SK-N-SH (cell line): ENCODE results near the gene NUP50. TPM values are rescaled to one million over a fixed set of nuclear protein-coding genes. Genes with fewer than 3 reads are reported as not detected.

Experiments
- CTCF ChIA-PET: fragments of 300-600, 350-600 bp; formaldehyde crosslinking; extraction: SDS; loops from one replicate; lab custom pipeline; 2021; lab: Yijun Ruan, JAX
- POLR2A ChIA-PET: fragments of 350-600 bp; sonication (Branson Sonifier 250); formaldehyde crosslinking; extraction: SDS; loops from one replicate; lab custom pipeline; 2020; ENCODE audit warnings: antibody characterized with exemption, inconsistent platforms; lab: Yijun Ruan, JAX
- DNase-seq: peaks from one replicate; pipeline ENCODE4 v3.0.0; 2012
- H2AFZ ChIP-seq: fragments of 200-600 bp; sonication (generic); 2 replicates; pipeline ENCODE4 v1.8.1; 2016; ENCODE audit warnings: antibody characterized with exemption, mild to moderate bottlenecking, low read depth
- H3F3A ChIP-seq: fragments of 200-600 bp; sonication (generic); replicated peaks from 2 replicates; pipeline ENCODE3; 2016; ENCODE audit warnings: antibody characterized with exemption, mild to moderate bottlenecking; ENCODE audit not compliant: insufficient read depth
- H3K27ac ChIP-seq, 2 experiments: fragments of 200-500 bp in 1 of 2; fragments of 200-600 bp in 1 of 2; sonication (Bioruptor generic) in 1 of 2; sonication (generic), shearing (Covaris generic) in 1 of 2; 2 replicates each; pipeline versions ENCODE4 v1.5.1 to v1.6.1; 2014 to 2016; ENCODE audit warnings: low read depth in 2 of 2, inconsistent platforms in 1 of 2, low read length in 1 of 2, mild to moderate bottlenecking in 1 of 2, mixed read lengths in 1 of 2
- H3K27me3 ChIP-seq: fragments of 200-600 bp; sonication (generic), shearing (Covaris generic); 2 replicates; pipeline ENCODE4 v1.6.1; 2016; ENCODE audit warnings: mixed run types; ENCODE audit not compliant: insufficient read depth
- H3K36me3 ChIP-seq, 2 experiments: fragments of 200-500 bp in 1 of 2; fragments of 200-600 bp in 1 of 2; sonication (Bioruptor generic) in 1 of 2; sonication (generic) in 1 of 2; replicated peaks in 1 of 2; 2 replicates each; pipeline versions ENCODE3 to v1.5.1; 2014 to 2016; ENCODE audit warnings: low read length in 1 of 2, mild to moderate bottlenecking in 1 of 2; ENCODE audit not compliant: insufficient read depth in 2 of 2, control insufficient read depth in 1 of 2
- H3K4me1 ChIP-seq, 2 experiments: fragments of 200-500 bp in 1 of 2; fragments of 200-600 bp in 1 of 2; sonication (Bioruptor generic) in 1 of 2; sonication (generic), shearing (Covaris generic) in 1 of 2; 2 replicates each; pipeline versions ENCODE4 v1.5.1 to v1.6.1; 2014 to 2016; ENCODE audit warnings: low read depth in 1 of 2, low read length in 1 of 2, mixed run types in 1 of 2; ENCODE audit not compliant: insufficient read depth in 2 of 2, control insufficient read depth in 1 of 2
- H3K4me2 ChIP-seq: fragments of 200-600 bp; sonication (generic), shearing (Covaris generic); 2 replicates; pipeline ENCODE4 v1.6.1; 2017; ENCODE audit warnings: mixed run types
- H3K4me3 ChIP-seq, 2 experiments: fragments of 200-500 bp in 1 of 2; fragments of 200-600 bp in 1 of 2; sonication (Bioruptor generic) in 1 of 2; sonication (generic), shearing (Covaris generic) in 1 of 2; 2 replicates each; pipeline versions ENCODE4 v1.5.1 to v1.8.1; 2014 to 2016; ENCODE audit warnings: low read depth in 2 of 2, inconsistent platforms in 1 of 2, low read length in 1 of 2, mild to moderate bottlenecking in 1 of 2, mixed read lengths in 1 of 2, moderate library complexity in 1 of 2
- H3K79me2 ChIP-seq: fragments of 200-600 bp; sonication (generic); 2 replicates; pipeline ENCODE4 v1.8.1; 2017; ENCODE audit warnings: mild to moderate bottlenecking; ENCODE audit not compliant: insufficient read depth
- H3K9ac ChIP-seq: fragments of 200-600 bp; sonication (generic); 2 replicates; pipeline ENCODE4 v1.6.1; 2017; ENCODE audit warnings: mixed run types
- H3K9me2 ChIP-seq: fragments of 200-600 bp; sonication (generic); 2 replicates; pipeline ENCODE4 v1.6.1; 2017; ENCODE audit warnings: mixed run types
- H3K9me3 ChIP-seq: fragments of 200-600 bp; sonication (generic); 2 replicates; pipeline ENCODE4 v1.6.1; 2017; ENCODE audit warnings: mixed run types, mild to moderate bottlenecking, moderate library complexity
- H4K20me1 ChIP-seq: fragments of 200-600 bp; sonication (generic); 2 replicates; pipeline ENCODE4 v1.6.1; 2017; ENCODE audit warnings: mild to moderate bottlenecking, mixed run types; ENCODE audit not compliant: insufficient read depth
- CHD2 ChIP-seq: fragments of 150-350 bp; IDR thresholded peaks from 2 replicates; pipeline ENCODE4 v1.6.1; 2018; ENCODE audit warnings: low read length; ENCODE audit not compliant: partially characterized antibody
- EZH2phosphoT487 ChIP-seq: fragments of 200-600 bp; sonication (generic); IDR thresholded peaks from 2 replicates; pipeline ENCODE4 v1.6.1; 2017; ENCODE audit warnings: low read depth, mixed run types, mild to moderate bottlenecking, antibody characterized with exemption, moderate library complexity, borderline replicate concordance
- FOSL2 ChIP-seq: IDR thresholded peaks from 2 replicates; pipeline ENCODE4 v1.4.0; 2012; ENCODE audit warnings: low read depth, mild to moderate bottlenecking, moderate library complexity, borderline replicate concordance
- FOXJ3 ChIP-seq: sonication (generic); formaldehyde crosslinking; IDR thresholded peaks from 2 replicates; pipeline ENCODE4 v1.5.1; 2020; ENCODE audit warnings: mild to moderate bottlenecking, missing genetic modification reagents
- FOXM1 ChIP-seq: IDR thresholded peaks from 2 replicates; pipeline ENCODE4 v1.4.0; 2012; ENCODE audit warnings: low read depth, mild to moderate bottlenecking
- GABPA ChIP-seq: IDR thresholded peaks from 2 replicates; pipeline ENCODE4 v1.4.0; 2012; ENCODE audit warnings: low read depth, mild to moderate bottlenecking
- JUND ChIP-seq: IDR thresholded peaks from 2 replicates; pipeline ENCODE4 v1.4.0; 2012
- MEF2A ChIP-seq: IDR thresholded peaks from 2 replicates; pipeline ENCODE4 v1.4.0; 2012; ENCODE audit warnings: low read depth, borderline replicate concordance
- MXI1 ChIP-seq: IDR thresholded peaks from 2 replicates; pipeline ENCODE4 v1.6.1; 2012; ENCODE audit warnings: mild to moderate bottlenecking, low read depth, low read length, improper control_type of control experiment
- NFIC ChIP-seq: IDR thresholded peaks from 2 replicates; pipeline ENCODE4 v1.4.0; 2012; ENCODE audit warnings: borderline replicate concordance
- NRF1 ChIP-seq: IDR thresholded peaks from 2 replicates; pipeline ENCODE4 v1.6.1; 2012; ENCODE audit warnings: low read depth, mild to moderate bottlenecking, low read length
- PBX3 ChIP-seq: IDR thresholded peaks from 2 replicates; pipeline ENCODE4; 2012
- POLR2AphosphoS5 ChIP-seq: IDR thresholded peaks from 2 replicates; pipeline ENCODE4 v1.6.1; 2012; ENCODE audit warnings: low read depth, low read length
- RCOR1 ChIP-seq: fragments of 150-350 bp; IDR thresholded peaks from 2 replicates; pipeline ENCODE4 v1.6.1; 2017; ENCODE audit warnings: antibody characterized with exemption, low read length
- REST ChIP-seq: IDR thresholded peaks from 2 replicates; pipeline ENCODE4 v1.6.1; 2012; ENCODE audit warnings: mild to moderate bottlenecking, low read depth, low read length, moderate library complexity
- RFX5 ChIP-seq: IDR thresholded peaks from 2 replicates; pipeline ENCODE4 v1.6.1; 2012; ENCODE audit warnings: mild to moderate bottlenecking, improper control_type of control experiment, low read length
- RXRA ChIP-seq: IDR thresholded peaks from 2 replicates; pipeline ENCODE4 v1.4.0; 2012; ENCODE audit warnings: low read depth, mild to moderate bottlenecking, borderline replicate concordance
- SIN3A ChIP-seq: IDR thresholded peaks from 2 replicates; pipeline ENCODE4 v1.6.1; 2012; ENCODE audit warnings: low read depth, mild to moderate bottlenecking, low read length, moderate library complexity, borderline replicate concordance
- TAF1 ChIP-seq: IDR thresholded peaks from 2 replicates; pipeline ENCODE4 v1.6.1; 2012; ENCODE audit warnings: low read depth, mild to moderate bottlenecking, low read length, moderate library complexity, borderline replicate concordance
- TCF12 ChIP-seq: IDR thresholded peaks from 2 replicates; pipeline ENCODE4 v1.4.0; 2012
- TEAD4 ChIP-seq: IDR thresholded peaks from 2 replicates; pipeline ENCODE4 v1.4.0; 2012; ENCODE audit warnings: mild to moderate bottlenecking, borderline replicate concordance; ENCODE audit not compliant: insufficient read depth
- WGBS: methylation state at CpG from one replicate; pipeline ENCODE4 v1.1.6; 2017; ENCODE audit warnings: low lambda C conversion rate; 5-methylcytosine and 5-hydroxymethylcytosine counted together
- polyA plus RNA-seq, 3 experiments: library from polyadenylated mRNA; depleted of rRNA; stranded (reverse); fragments of >200 nt; gene quantifications; 2 replicates each; pipeline ENCODE4 v1.2.3, GENCODE V29; 2012
- TF ChIP-seq, protein P1 (sequence below): fragments of 200-600 bp; sonication (generic); IDR thresholded peaks from 2 replicates; pipeline ENCODE4 v1.6.1; 2017; ENCODE audit warnings: antibody characterized with exemption, mild to moderate bottlenecking, moderate library complexity

NUP50 gene
- polyA plus RNA-seq, 1 of the 3 experiments (the other 2 are of a cell fraction), result 4.7 TPM

- H3K9me3 ChIP-seq, result no peaks in the 10 kb centered on the region
- H3K79me2 ChIP-seq, result peaks cover 43% of the 10 kb centered on the region
- POLR2A ChIA-PET, result no interaction called here
- no peak for TF ChIP-seq FOSL2
- TF ChIP-seq, protein P1, sequence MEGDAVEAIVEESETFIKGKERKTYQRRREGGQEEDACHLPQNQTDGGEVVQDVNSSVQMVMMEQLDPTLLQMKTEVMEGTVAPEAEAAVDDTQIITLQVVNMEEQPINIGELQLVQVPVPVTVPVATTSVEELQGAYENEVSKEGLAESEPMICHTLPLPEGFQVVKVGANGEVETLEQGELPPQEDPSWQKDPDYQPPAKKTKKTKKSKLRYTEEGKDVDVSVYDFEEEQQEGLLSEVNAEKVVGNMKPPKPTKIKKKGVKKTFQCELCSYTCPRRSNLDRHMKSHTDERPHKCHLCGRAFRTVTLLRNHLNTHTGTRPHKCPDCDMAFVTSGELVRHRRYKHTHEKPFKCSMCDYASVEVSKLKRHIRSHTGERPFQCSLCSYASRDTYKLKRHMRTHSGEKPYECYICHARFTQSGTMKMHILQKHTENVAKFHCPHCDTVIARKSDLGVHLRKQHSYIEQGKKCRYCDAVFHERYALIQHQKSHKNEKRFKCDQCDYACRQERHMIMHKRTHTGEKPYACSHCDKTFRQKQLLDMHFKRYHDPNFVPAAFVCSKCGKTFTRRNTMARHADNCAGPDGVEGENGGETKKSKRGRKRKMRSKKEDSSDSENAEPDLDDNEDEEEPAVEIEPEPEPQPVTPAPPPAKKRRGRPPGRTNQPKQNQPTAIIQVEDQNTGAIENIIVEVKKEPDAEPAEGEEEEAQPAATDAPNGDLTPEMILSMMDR, result no peak
- no peak for TF ChIP-seq CHD2
- TF ChIP-seq NFIC, result no peak
- no peak for TF ChIP-seq TAF1
- TF ChIP-seq MXI1, result no peak
- TF ChIP-seq RCOR1, result no peak
- no peak for TF ChIP-seq JUND
- no peak for TF ChIP-seq EZH2phosphoT487
- no peak for TF ChIP-seq PBX3
- no peak for TF ChIP-seq TEAD4
- H2AFZ ChIP-seq, result no peak overlapping the region
- CTCF ChIA-PET, result interaction anchor here (1.1 to 1.7 kb wide), 3 partner anchors 52 to 116 kb away, joined by 3 to 5 read pairs (median 4); partner anchors contain the start of gene UPK3A
- H4K20me1 ChIP-seq, result peaks cover 14% of the 10 kb centered on the region
- H3K36me3 ChIP-seq, result peaks cover 0 to 4% of the 10 kb centered on the region in 2 experiments
- H3K27me3 ChIP-seq, result no peaks in the 10 kb centered on the region
- H3K4me1 ChIP-seq, result peaks cover 31 to 53% of the 10 kb centered on the region in 2 experiments
- H3K4me3 ChIP-seq, result peak overlapping the region; percentile 42 to 59
- peaks cover 11% of the 10 kb centered on the region for H3F3A ChIP-seq
- no peak for DNase-seq
- H3K27ac ChIP-seq, result peak overlapping the region; percentile 78 to 84
- H3K4me2 ChIP-seq, result peak overlapping the region; percentile 72
- H3K9me2 ChIP-seq, result no peaks in the 10 kb centered on the region
- WGBS, result 82% methylated on average over 16 of the region's 18 CpGs
- peak overlapping the region; percentile 40; the same call in 1 of the 2 replicates for H3K9ac ChIP-seq
These were observed 48.1 kb downstream of the NUP50 start for GRCh38 chr22:45211848-45212247.

DNA sequence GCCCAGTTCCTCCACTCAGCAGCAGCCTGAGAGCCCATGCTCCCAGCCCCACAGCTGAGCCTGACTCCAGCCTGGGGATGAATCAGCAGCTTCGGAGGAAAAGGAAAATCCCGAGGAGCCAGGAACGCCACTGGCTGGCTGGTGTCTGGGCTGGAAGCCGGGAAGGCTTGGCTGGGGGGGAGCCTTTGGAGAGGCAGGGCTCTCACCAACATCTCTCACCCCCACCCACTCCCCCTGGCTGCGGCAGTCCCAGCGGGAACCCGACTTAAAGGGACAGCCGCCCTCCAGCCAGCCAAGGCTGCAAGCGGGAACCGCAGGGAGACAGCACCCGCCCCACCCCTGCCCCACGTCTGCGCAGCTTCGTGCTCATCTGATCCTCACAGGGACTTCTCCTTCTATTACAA is 48.6 kb downstream of the NUP50 start:
- H3F3A ChIP-seq, result peaks cover 11% of the 10 kb centered on the region
- CTCF ChIA-PET, result interaction anchor here (0.6 to 1.7 kb wide), 4 partner anchors 52 to 565 kb away, joined by 3 to 5 read pairs (median 4); partner anchors contain the start of gene UPK3A
- H3K9me3 ChIP-seq, result no peaks in the 10 kb centered on the region
- WGBS, result under 1% methylated on average over 13 of the region's 14 CpGs
- peaks cover 15% of the 10 kb centered on the region for H4K20me1 ChIP-seq
- H3K4me1 ChIP-seq, result peaks cover 31 to 53% of the 10 kb centered on the region in 2 experiments
- DNase-seq, result peak; percentile 75
- H3K9me2 ChIP-seq, result no peaks in the 10 kb centered on the region
- H2AFZ ChIP-seq, result peak overlapping the region; percentile 16; the same call in 1 of the 2 replicates
- H3K9ac ChIP-seq, result peak overlapping the region; percentile 40; the same call in 1 of the 2 replicates
- H3K27ac ChIP-seq, result peak overlapping the region; percentile 78 to 84
- POLR2A ChIA-PET, result no interaction called here
- no peaks in the 10 kb centered on the region for H3K27me3 ChIP-seq
- peaks cover 45% of the 10 kb centered on the region for H3K79me2 ChIP-seq
- H3K4me2 ChIP-seq, result peak overlapping the region; percentile 72
- H3K4me3 ChIP-seq, result peak overlapping the region; percentile 42 to 59
- peaks cover 0 to 4% of the 10 kb centered on the region in 2 experiments for H3K36me3 ChIP-seq
- no peak for TF ChIP-seq POLR2AphosphoS5
- no peak for TF ChIP-seq TEAD4
- no peak for TF ChIP-seq MEF2A
- no peak for TF ChIP-seq FOXJ3
- TF ChIP-seq REST, result peak; percentile 38; the same call in 1 of the 2 replicates
- no peak for TF ChIP-seq GABPA
- no peak for TF ChIP-seq RFX5
- TF ChIP-seq SIN3A, result peak; percentile 35; the same call in 1 of the 2 replicates
- TF ChIP-seq TCF12, result peak; percentile 29; the same call in 1 of the 2 replicates
- TF ChIP-seq NRF1, result peak; percentile 49
- TF ChIP-seq CHD2, result no peak
- TF ChIP-seq RXRA, result no peak
- TF ChIP-seq RCOR1, result no peak
- TF ChIP-seq FOXM1, result no peak
- TF ChIP-seq TAF1, result 0 out of 2 replicates have a peak, but pooled peaks have one; percentile 32
- peak; percentile 67 for TF ChIP-seq FOSL2
